Nephron progenitor cell (in vitro differentiated cells): ENCODE measurements around the gene ZNHIT3.
A peak's percentile ranks its signal among the peaks of the same experiment; 100 is the strongest.
"Not testable (repeated sequence)": the region's sequence is repeated elsewhere in the genome, so short reads cannot be mapped to it uniquely, and the experiment has no call there.

Experiments used
- DNase-seq: peaks from one replicate; pipeline ENCODE4 v3.0.0; 2021
- H3K27ac Mint-ChIP-seq: 2 replicates; pipeline ENCODE4 v1.8.0; 2021; ENCODE audit warnings: mild to moderate bottlenecking, moderate library complexity, mixed read lengths
- H3K27me3 Mint-ChIP-seq: 2 replicates; pipeline ENCODE4 v1.8.0; 2021; ENCODE audit warnings: mild to moderate bottlenecking, low read depth, mixed read lengths; ENCODE audit not compliant: poor library complexity
- H3K36me3 Mint-ChIP-seq: 2 replicates; pipeline ENCODE4 v1.8.0; 2021; ENCODE audit warnings: low read depth, mixed read lengths
- H3K4me1 Mint-ChIP-seq: 2 replicates; pipeline ENCODE4 v1.8.0; 2021; ENCODE audit warnings: mixed read lengths
- H3K4me3 Mint-ChIP-seq: 2 replicates; pipeline ENCODE4 v1.8.0; 2021; ENCODE audit warnings: mild to moderate bottlenecking, moderate library complexity, mixed read lengths
- H3K9me3 Mint-ChIP-seq: 2 replicates; pipeline ENCODE4 v1.8.0; 2021; ENCODE audit warnings: mild to moderate bottlenecking, moderate library complexity, mixed read lengths
- TF ChIP-seq, protein P1 (sequence below): fragments of 200-600 bp; sonication (generic); IDR thresholded peaks from 2 replicates; pipeline ENCODE4 v1.5.0; 2021; ENCODE audit warnings: antibody characterized with exemption

The ZNHIT3 gene

GRCh38 chr17:36482611-36483504 is 3.6 kb upstream of the ZNHIT3 start:
- Mint-ChIP-seq H3K4me3 (peak overlapping the region; percentile 53), H3K9me3 (no peaks in the 10 kb centered on the region), H3K36me3 (no peaks in the 10 kb centered on the region), H3K27ac (no peak overlapping the region), H3K4me1 (peaks cover 32% of the 10 kb centered on the region), H3K27me3 (peaks cover 62% of the 10 kb centered on the region)
- TF ChIP-seq, protein P1, sequence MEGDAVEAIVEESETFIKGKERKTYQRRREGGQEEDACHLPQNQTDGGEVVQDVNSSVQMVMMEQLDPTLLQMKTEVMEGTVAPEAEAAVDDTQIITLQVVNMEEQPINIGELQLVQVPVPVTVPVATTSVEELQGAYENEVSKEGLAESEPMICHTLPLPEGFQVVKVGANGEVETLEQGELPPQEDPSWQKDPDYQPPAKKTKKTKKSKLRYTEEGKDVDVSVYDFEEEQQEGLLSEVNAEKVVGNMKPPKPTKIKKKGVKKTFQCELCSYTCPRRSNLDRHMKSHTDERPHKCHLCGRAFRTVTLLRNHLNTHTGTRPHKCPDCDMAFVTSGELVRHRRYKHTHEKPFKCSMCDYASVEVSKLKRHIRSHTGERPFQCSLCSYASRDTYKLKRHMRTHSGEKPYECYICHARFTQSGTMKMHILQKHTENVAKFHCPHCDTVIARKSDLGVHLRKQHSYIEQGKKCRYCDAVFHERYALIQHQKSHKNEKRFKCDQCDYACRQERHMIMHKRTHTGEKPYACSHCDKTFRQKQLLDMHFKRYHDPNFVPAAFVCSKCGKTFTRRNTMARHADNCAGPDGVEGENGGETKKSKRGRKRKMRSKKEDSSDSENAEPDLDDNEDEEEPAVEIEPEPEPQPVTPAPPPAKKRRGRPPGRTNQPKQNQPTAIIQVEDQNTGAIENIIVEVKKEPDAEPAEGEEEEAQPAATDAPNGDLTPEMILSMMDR: peak; percentile 90
- peak; percentile 94 for DNase-seq

DNA sequence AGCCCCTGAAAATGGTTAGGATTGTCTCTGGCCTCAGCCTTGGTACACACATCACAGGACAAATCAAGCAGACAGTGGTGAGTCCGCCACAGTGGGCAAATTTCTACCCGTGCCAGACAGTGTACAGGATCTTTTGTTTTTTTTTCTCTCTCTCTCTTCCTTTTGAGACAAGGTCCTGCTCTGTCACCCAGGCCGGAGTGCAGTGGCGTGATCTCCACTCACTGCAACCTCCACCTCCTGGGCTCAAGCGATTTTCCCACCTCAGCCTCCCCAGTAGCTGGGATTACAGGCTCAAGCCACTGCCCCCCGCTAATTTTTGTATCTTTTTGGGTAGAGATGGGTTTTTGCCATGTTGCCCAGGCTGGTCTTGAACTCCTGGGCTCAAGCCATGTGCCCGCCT is 2.5 kb upstream of the ZNHIT3 start:
- H3K4me3 Mint-ChIP-seq, DNase-seq, H3K27ac Mint-ChIP-seq, H3K9me3 Mint-ChIP-seq, H3K36me3 Mint-ChIP-seq: not testable (repeated sequence)
- peaks cover 36% of the 10 kb centered on the region for H3K4me1 Mint-ChIP-seq
- peaks cover 50% of the 10 kb centered on the region for H3K27me3 Mint-ChIP-seq

GRCh38 chr17:36485027-36485426 is 1.5 kb upstream of the ZNHIT3 start:
- TF ChIP-seq, protein P1: no peak
- peaks cover 13% of the 10 kb centered on the region for H3K9me3 Mint-ChIP-seq
- peaks cover 40% of the 10 kb centered on the region for H3K27me3 Mint-ChIP-seq
- H3K27ac Mint-ChIP-seq: no peak overlapping the region
- H3K36me3 Mint-ChIP-seq: peaks cover 16% of the 10 kb centered on the region
- H3K4me3 Mint-ChIP-seq: peak overlapping the region; percentile 95
- DNase-seq: no peak
- peaks cover 37% of the 10 kb centered on the region for H3K4me1 Mint-ChIP-seq

- no peak for DNase-seq
- Mint-ChIP-seq H3K4me3 (peak overlapping the region; percentile 95), H3K9me3 (peaks cover 17% of the 10 kb centered on the region), H3K27ac (no peak overlapping the region), H3K27me3 (peaks cover 32% of the 10 kb centered on the region), H3K36me3 (peaks cover 23% of the 10 kb centered on the region), H3K4me1 (peaks cover 37% of the 10 kb centered on the region)
- TF ChIP-seq, protein P1: no peak
These were observed 677 bp upstream of the ZNHIT3 start for GRCh38 chr17:36485805-36486203.

GRCh38 chr17:36493956-36494355 is 7.5 kb downstream of the ZNHIT3 start:
- Mint-ChIP-seq H3K9me3 (peaks cover 12% of the 10 kb centered on the region), H3K4me3 (no peak overlapping the region), H3K27me3 (no peaks in the 10 kb centered on the region), H3K4me1 (peaks cover 8% of the 10 kb centered on the region), H3K27ac (no peak overlapping the region), H3K36me3 (peaks cover 77% of the 10 kb centered on the region)
- no peak for DNase-seq
- TF ChIP-seq, protein P1: no peak

DNA sequence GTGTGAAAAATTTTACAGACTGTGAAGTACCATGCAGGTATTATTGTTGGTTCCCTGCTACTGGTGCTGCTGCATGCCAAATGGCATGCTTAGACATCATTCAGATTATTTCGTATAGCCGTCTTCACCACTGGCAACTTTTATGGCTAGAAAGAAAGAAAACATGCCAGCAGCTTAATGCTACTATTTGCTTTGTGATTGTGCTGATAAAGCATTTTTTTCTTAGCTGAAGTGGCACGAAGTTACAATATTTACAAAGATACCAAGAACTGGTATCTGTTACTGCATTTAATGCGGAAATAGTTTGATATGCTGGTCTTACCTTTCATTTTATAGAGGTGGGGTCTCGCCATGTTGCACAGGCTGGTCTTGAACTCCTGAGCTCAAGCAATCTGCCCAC is 8.2 kb downstream of the ZNHIT3 start:
- Mint-ChIP-seq H3K4me3 (no peak overlapping the region), H3K27ac (no peak overlapping the region), H3K4me1 (peaks cover 7% of the 10 kb centered on the region), H3K9me3 (peaks cover 6% of the 10 kb centered on the region), H3K27me3 (no peaks in the 10 kb centered on the region), H3K36me3 (peaks cover 72% of the 10 kb centered on the region)
- TF ChIP-seq, protein P1: no peak
- DNase-seq: no peak
